Gastroesophageal sphincter (tissue), 4 donors: Measurements from ENCODE around the gene SNAPC3. TPM values are rescaled to one million over a fixed set of nuclear protein-coding genes. Genes with fewer than 3 reads are reported as not detected.
"Not testable (repeated sequence)": the region's sequence is repeated elsewhere in the genome, so short reads cannot be mapped to it uniquely, and the experiment has no call there.

ENCODE experiments used
- ATAC-seq: fragments of 150-250 bp; one replicate; pipeline ENCODE4 v1.9.1; 2016; ENCODE audit warnings: mild to moderate bottlenecking, moderate library complexity
- H3K27ac ChIP-seq, 4 donors: fragments of 200-600 bp; sonication (generic) in 3 of 4; 1 replicate in 3 of 4; 2 replicates in 1 of 4; pipeline ENCODE4 v1.5.1; 2016 to 2019
- H3K27me3 ChIP-seq: fragments of 200-600 bp; sonication (generic); one replicate; pipeline ENCODE4 v1.5.1; 2019
- H3K36me3 ChIP-seq, 2 donors: fragments of 200-600 bp; sonication (generic); one replicate each; pipeline ENCODE4 v1.5.1; 2019; ENCODE audit warnings: control low read depth in 1 of 2
- H3K4me1 ChIP-seq, 3 donors: fragments of 200-600 bp; sonication (generic); 1 replicate in 2 of 3; 2 replicates in 1 of 3; pipeline ENCODE4 v1.5.1; 2016 to 2019; ENCODE audit warnings: control low read depth in 2 of 3
- H3K4me3 ChIP-seq, 2 donors: fragments of 200-600 bp; sonication (generic); one replicate each; pipeline ENCODE4 v1.5.1; 2019; ENCODE audit warnings: mild to moderate bottlenecking in 1 of 2, moderate library complexity in 1 of 2
- H3K9me3 ChIP-seq, 3 donors: fragments of 200-600 bp; sonication (generic); one replicate each; pipeline ENCODE4 v1.5.1; 2017 to 2019; ENCODE audit warnings: control low read depth in 2 of 3
- EP300 ChIP-seq: sonication (generic); formaldehyde crosslinking; IDR thresholded peaks from one replicate; pipeline ENCODE4 v1.6.1; 2017; ENCODE audit warnings: antibody characterized with exemption, mild to moderate bottlenecking
- POLR2A ChIP-seq, 2 donors: fragments of 450-650 bp; IDR thresholded peaks; one replicate each; pipeline ENCODE4 v1.6.1; 2017; ENCODE audit warnings: antibody characterized with exemption in 2 of 2, mild to moderate bottlenecking in 2 of 2, moderate library complexity in 1 of 2
- POLR2AphosphoS5 ChIP-seq: sonication (generic); formaldehyde crosslinking; IDR thresholded peaks from one replicate; pipeline ENCODE4 v1.6.1; 2017; ENCODE audit warnings: antibody characterized with exemption
- WGBS, 2 donors: methylation state at CpG; one replicate each; pipeline ENCODE4 v1.1.5; 2018; ENCODE audit warnings: low coverage in 1 of 2; 5-methylcytosine and 5-hydroxymethylcytosine counted together
- total RNA-seq, 4 donors: library from RNA; depleted of rRNA; stranded (reverse); fragments of >200 nt; gene quantifications; one replicate each; pipeline ENCODE4 v1.1.0, GENCODE V29; 2016
- TF ChIP-seq, protein P1 (sequence below), 4 experiments: fragments of 200-600 bp in 2 of 4; fragments of 450-650 bp in 2 of 4; sonication (generic) in 1 of 4; IDR thresholded peaks; one replicate each; pipeline ENCODE4 v1.5.1; 2017 to 2019; ENCODE audit warnings: antibody characterized with exemption in 4 of 4, mild to moderate bottlenecking in 2 of 4, moderate library complexity in 2 of 4

SNAPC3 gene
- total RNA-seq, 4 donors from 2014 or later = 32.2 to 51.1 (median 36.4) TPM

GRCh38 chr9:15430920-15431844 is 8.5 kb downstream of the SNAPC3 start:
- TF ChIP-seq POLR2AphosphoS5 = no peak
- WGBS, 2 donors = 55 to 81% methylated on average over 4 to 5 of the region's 5 CpGs
- H3K36me3 ChIP-seq = peaks cover 0 to 37% of the 10 kb centered on the region in 2 donors
- H3K4me3 ChIP-seq = no peak overlapping the region
- no peaks in the 10 kb centered on the region for H3K9me3 ChIP-seq
- no peak overlapping the region for H3K27ac ChIP-seq
- H3K27me3 ChIP-seq = no peaks in the 10 kb centered on the region
- H3K4me1 ChIP-seq = peaks cover 0 to 39% (median 6%) of the 10 kb centered on the region in 3 donors
- ATAC-seq = no peak

- ATAC-seq = no peak
- no peak for TF ChIP-seq POLR2AphosphoS5
- TF ChIP-seq EP300 = no peak
- TF ChIP-seq, protein P1, sequence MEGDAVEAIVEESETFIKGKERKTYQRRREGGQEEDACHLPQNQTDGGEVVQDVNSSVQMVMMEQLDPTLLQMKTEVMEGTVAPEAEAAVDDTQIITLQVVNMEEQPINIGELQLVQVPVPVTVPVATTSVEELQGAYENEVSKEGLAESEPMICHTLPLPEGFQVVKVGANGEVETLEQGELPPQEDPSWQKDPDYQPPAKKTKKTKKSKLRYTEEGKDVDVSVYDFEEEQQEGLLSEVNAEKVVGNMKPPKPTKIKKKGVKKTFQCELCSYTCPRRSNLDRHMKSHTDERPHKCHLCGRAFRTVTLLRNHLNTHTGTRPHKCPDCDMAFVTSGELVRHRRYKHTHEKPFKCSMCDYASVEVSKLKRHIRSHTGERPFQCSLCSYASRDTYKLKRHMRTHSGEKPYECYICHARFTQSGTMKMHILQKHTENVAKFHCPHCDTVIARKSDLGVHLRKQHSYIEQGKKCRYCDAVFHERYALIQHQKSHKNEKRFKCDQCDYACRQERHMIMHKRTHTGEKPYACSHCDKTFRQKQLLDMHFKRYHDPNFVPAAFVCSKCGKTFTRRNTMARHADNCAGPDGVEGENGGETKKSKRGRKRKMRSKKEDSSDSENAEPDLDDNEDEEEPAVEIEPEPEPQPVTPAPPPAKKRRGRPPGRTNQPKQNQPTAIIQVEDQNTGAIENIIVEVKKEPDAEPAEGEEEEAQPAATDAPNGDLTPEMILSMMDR (IDR thresholded peaks at IDR 0.05) = no peak
- TF ChIP-seq POLR2A (IDR thresholded peaks at IDR 0.05) = no peak
Measured at GRCh38 chr9:15433191-15433590, 10.5 kb downstream of the SNAPC3 start.

GRCh38 chr9:15433661-15434060 is 11.0 kb downstream of the SNAPC3 start:
- Histone ChIP-seq H3K4me3 (no peak overlapping the region), H3K27me3 (no peaks in the 10 kb centered on the region), H3K4me1 (peaks cover 0 to 22% (median 6%) of the 10 kb centered on the region in 3 donors), H3K36me3 (peaks cover 0 to 34% of the 10 kb centered on the region in 2 donors), H3K27ac (no peak overlapping the region), H3K9me3 (no peaks in the 10 kb centered on the region)
- TF ChIP-seq, protein P1 (IDR thresholded peaks at IDR 0.05) = no peak
- TF ChIP-seq EP300 (no peak), POLR2A (IDR thresholded peaks at IDR 0.05) (no peak), POLR2AphosphoS5 (no peak)
- 91 to 96% methylated on average over 3 of the region's 3 CpGs for WGBS, 2 donors
- ATAC-seq = no peak

More at GRCh38 chr9:15433191-15433590, 10.5 kb downstream of the SNAPC3 start:
- peaks cover 0 to 34% of the 10 kb centered on the region in 2 donors for H3K36me3 ChIP-seq
- no peaks in the 10 kb centered on the region for H3K9me3 ChIP-seq
- H3K27ac ChIP-seq = no peak overlapping the region
- 64 to 74% methylated on average over 3 to 4 of the region's 4 CpGs for WGBS, 2 donors
- no peaks in the 10 kb centered on the region for H3K27me3 ChIP-seq
- H3K4me3 ChIP-seq = no peak overlapping the region
- peaks cover 0 to 22% (median 6%) of the 10 kb centered on the region in 3 donors for H3K4me1 ChIP-seq

GRCh38 chr9:15438891-15439290 is 16.2 kb downstream of the SNAPC3 start:
- H3K27me3 ChIP-seq = no peaks in the 10 kb centered on the region
- H3K36me3 ChIP-seq = peaks cover 0 to 55% of the 10 kb centered on the region in 2 donors
- H3K9me3 ChIP-seq = no peaks in the 10 kb centered on the region
- ATAC-seq = no peak
- peaks cover 0 to 18% (median 0%) of the 10 kb centered on the region in 3 donors for H3K4me1 ChIP-seq
- no peak overlapping the region for H3K4me3 ChIP-seq
- TF ChIP-seq POLR2AphosphoS5 = no peak
- TF ChIP-seq POLR2A (IDR thresholded peaks at IDR 0.05) = no peak
- TF ChIP-seq, protein P1 (IDR thresholded peaks at IDR 0.05) = no peak
- TF ChIP-seq EP300 = no peak
- WGBS, 2 donors = 93 to 100% methylated on average over 3 to 7 of the region's 7 CpGs
- no peak overlapping the region for H3K27ac ChIP-seq

- not testable (repeated sequence) for ATAC-seq, H3K9me3 ChIP-seq, H3K27ac ChIP-seq, H3K27me3 ChIP-seq, H3K4me3 ChIP-seq
- H3K4me1 ChIP-seq = peaks cover 0 to 11% (median 0%) of the 10 kb centered on the region in 3 donors
- H3K36me3 ChIP-seq = peaks cover 5 to 60% of the 10 kb centered on the region in 2 donors
- WGBS, 2 donors = no CpG with 5 or more reads among the region's 29 CpGs
Measured at GRCh38 chr9:15441841-15442240, 19.2 kb downstream of the SNAPC3 start.

- not testable (repeated sequence) for H3K27ac ChIP-seq, ATAC-seq, H3K9me3 ChIP-seq, H3K27me3 ChIP-seq, H3K4me3 ChIP-seq
- no CpG with 5 or more reads among the region's 33 CpGs for WGBS, 2 donors
- peaks cover 0 to 11% (median 0%) of the 10 kb centered on the region in 3 donors for H3K4me1 ChIP-seq
- peaks cover 5 to 61% of the 10 kb centered on the region in 2 donors for H3K36me3 ChIP-seq
Measured at GRCh38 chr9:15442264-15442663, 19.6 kb downstream of the SNAPC3 start.
